SKM-1 treated with dmso at 0.1 percent for 144 hours (cell line): ENCODE data around the gene PTPRM.
"Not testable (repeated sequence)": the region's sequence is repeated elsewhere in the genome, so short reads cannot be mapped to it uniquely, and the experiment has no call there.

Experiments
- DNase-seq: peaks from one replicate; lab custom pipeline; 2025; ENCODE audit not compliant: unreplicated experiment; lab: John Stamatoyannopoulos, UW

Gene PTPRM

GRCh38 chr18:8036551-8036950 lies 469.4 kb downstream of the PTPRM start:
- DNase-seq = no peak

- DNase-seq = no peak
Observed at GRCh38 chr18:8037296-8037695, 470.2 kb downstream of the PTPRM start.

GRCh38 chr18:8040021-8040420 lies 472.9 kb downstream of the PTPRM start:
- DNase-seq = no peak

GRCh38 chr18:8041526-8042111 lies 474.5 kb downstream of the PTPRM start:
- DNase-seq = no peak

GRCh38 chr18:8044004-8044403 lies 476.9 kb downstream of the PTPRM start:
- no peak for DNase-seq

- DNase-seq = no peak
Observed at GRCh38 chr18:8045160-8045883, 478.2 kb downstream of the PTPRM start.

- no peak for DNase-seq
Observed at GRCh38 chr18:8045884-8046281, 478.8 kb downstream of the PTPRM start.

GRCh38 chr18:8046441-8046840 lies 479.3 kb downstream of the PTPRM start:
- DNase-seq = no peak

GRCh38 chr18:8049147-8049546 lies 482.0 kb downstream of the PTPRM start:
- DNase-seq = no peak

- no peak for DNase-seq
Observed at GRCh38 chr18:8050616-8051329, 483.7 kb downstream of the PTPRM start.

GRCh38 chr18:8051453-8051852 lies 484.3 kb downstream of the PTPRM start:
- DNase-seq = no peak

- no peak for DNase-seq
Observed at GRCh38 chr18:8052237-8052701, 485.2 kb downstream of the PTPRM start.

GRCh38 chr18:8056723-8057122 lies 489.6 kb downstream of the PTPRM start:
- DNase-seq = no peak

GRCh38 chr18:8063152-8063551 lies 496.0 kb downstream of the PTPRM start:
- not testable (repeated sequence) for DNase-seq

GRCh38 chr18:8063733-8064132 lies 496.6 kb downstream of the PTPRM start:
- DNase-seq = no peak

GRCh38 chr18:8065284-8065683 lies 498.2 kb downstream of the PTPRM start:
- no peak for DNase-seq

- DNase-seq = no peak
Observed at GRCh38 chr18:8065773-8066172, 498.7 kb downstream of the PTPRM start.

GRCh38 chr18:8069708-8070107 lies 502.6 kb downstream of the PTPRM start:
- no peak for DNase-seq

GRCh38 chr18:8073167-8073566 lies 506.1 kb downstream of the PTPRM start:
- no peak for DNase-seq

GRCh38 chr18:8080092-8080491 lies 513.0 kb downstream of the PTPRM start:
- DNase-seq = no peak

GRCh38 chr18:8081267-8081666 lies 514.2 kb downstream of the PTPRM start:
- DNase-seq = no peak

- no peak for DNase-seq
Observed at GRCh38 chr18:8081872-8082553, 514.9 kb downstream of the PTPRM start.
